ENCODE data around the gene C11orf54.

The C11orf54 gene

DNA sequence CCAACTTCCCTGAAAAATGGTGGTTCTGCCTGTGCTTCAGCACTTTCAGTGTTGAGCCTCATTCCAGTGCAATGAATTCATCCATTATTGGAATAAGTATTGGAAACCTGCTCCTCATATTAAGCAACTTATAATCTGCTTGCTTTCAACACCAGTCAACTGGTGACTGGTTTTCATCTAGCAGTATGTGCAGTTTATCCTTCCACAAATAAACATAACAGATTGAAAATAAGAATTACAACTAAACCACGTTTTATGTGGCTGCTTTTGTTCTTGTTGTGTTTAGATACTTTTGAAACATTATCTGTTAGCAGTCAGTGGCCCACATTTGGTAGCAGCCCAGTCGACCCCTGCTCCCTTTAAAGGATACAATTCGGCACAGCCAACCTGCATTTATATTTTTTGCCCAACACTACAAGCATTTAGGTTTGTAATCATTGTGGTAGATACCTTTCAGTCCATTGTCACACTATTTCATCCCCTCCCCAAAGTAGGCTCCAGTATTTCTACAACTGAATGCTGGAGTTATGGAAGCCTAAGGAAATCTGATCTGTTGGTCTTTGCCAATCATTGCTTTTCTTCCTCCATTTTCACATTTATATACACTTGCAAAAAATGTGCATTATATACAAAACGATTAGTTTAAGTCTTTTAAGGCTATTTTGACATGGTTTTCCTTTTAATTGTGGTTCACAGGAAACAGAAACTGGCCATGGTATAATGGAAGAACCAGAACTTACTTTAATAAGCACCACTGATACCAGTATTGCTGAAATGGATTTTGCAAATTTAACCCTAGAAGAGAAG lies 13.3 kb upstream of the C11orf54 start:
- TF ChIP-seq GATA3 (IDR thresholded peaks at IDR 0.05; ENCODE audit: low read depth, low read length) (no peak), GATA2 (IDR thresholded peaks at IDR 0.05; ENCODE audit: low read depth, low read length) (no peak)

DNA sequence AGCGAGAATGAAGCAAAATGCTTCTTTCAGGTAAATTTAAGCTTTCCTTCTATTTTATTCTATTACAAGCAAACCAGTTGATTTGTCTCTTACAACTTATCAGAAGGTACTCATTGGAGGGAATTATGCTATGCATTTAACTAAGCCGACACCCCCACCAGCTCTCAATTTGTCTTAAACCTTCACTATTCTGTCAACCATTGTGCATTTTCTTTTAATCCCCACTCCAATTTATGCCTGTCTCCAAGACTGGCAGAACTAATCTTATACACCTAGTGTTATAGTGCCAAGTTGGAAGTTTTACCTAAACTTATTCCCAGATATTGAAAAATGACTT lies 12.7 kb upstream of the C11orf54 start:
- TF ChIP-seq GATA3 (IDR thresholded peaks at IDR 0.05; ENCODE audit: low read depth, low read length) (no peak), GATA2 (IDR thresholded peaks at IDR 0.05; ENCODE audit: low read depth, low read length) (no peak)

DNA sequence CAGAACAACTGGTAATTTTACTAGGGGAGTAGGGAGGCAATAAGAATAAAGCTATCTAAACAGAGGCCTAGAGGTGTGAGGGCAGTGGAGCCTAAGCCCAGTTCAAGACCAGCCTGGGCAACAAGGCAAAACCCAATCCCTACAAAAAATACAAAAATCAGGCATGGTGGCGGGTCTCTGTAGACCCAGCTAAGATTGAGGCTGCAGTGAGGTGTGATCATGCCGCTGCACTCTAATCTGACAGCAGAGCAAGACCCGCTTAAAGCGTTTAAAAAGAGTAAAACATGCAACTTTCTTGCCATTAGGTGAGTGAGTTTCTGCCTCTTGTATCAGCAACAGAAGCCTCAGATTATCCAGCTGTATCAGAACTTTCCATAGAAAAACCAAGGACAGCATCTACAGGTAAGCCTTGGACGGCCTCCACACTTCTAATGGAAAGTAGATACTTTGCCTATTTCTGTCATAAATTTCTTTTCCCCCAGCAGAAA lies 12.3 kb upstream of the C11orf54 start:
- TF ChIP-seq GATA3 (IDR thresholded peaks at IDR 0.05; ENCODE audit: low read depth, low read length) (no peak), GATA2 (IDR thresholded peaks at IDR 0.05; ENCODE audit: low read depth, low read length) (no peak)

DNA sequence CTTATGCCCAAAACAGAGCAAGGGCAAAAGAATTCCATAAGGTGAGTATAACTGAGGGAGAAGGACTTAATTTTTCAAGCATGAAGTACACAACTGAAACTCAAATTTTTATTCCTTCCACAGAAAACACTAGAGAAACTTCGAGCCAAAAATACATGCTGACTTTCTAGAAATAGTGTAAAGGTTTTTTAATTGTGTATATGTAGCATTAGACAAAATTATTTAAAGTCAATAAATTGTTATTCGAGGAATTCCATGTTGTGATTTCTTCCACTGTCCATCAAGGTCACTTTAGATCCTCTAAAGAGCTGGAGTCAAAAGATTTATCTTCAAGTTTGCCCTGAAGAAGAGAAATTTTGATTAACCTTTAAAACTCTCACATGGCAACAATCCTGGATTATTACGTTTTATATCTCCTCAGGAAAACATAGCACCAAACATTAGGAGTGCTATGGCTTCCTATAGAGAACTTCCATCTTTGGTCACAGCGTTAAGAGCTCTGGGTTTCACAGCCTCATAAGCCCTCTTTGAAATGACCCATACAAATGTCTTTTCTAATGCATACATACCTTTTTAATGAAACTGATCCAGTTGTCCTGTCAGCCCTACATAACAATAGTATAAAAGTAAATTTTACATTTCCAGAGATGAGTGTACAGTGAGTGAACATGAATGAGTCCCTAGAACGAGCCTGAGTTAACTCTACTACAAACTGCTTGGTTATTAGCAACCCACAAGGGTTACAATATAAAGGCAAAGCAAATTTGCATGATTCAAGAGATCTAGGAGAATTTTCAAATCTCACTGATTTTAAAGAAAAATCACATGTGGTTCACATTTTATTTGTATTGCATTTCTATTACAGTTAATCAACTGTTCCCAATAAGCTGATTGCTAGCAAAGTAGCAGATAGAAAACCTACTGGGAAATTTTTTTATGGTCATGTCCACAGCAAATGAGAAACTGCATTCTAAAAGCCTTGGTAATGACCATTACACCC lies 11.1 kb upstream of the C11orf54 start:
- TF ChIP-seq GATA3 (IDR thresholded peaks at IDR 0.05; ENCODE audit: low read depth, low read length), result no peak
- no peak for TF ChIP-seq GATA2 (IDR thresholded peaks at IDR 0.05; ENCODE audit: low read depth, low read length)

GRCh38 chr11:93732237-93732892 lies 9.1 kb upstream of the C11orf54 start:
- TF ChIP-seq GATA2 (IDR thresholded peaks at IDR 0.05; ENCODE audit: low read depth, low read length) (no peak), GATA3 (IDR thresholded peaks at IDR 0.05; ENCODE audit: low read depth, low read length) (no peak)

DNA sequence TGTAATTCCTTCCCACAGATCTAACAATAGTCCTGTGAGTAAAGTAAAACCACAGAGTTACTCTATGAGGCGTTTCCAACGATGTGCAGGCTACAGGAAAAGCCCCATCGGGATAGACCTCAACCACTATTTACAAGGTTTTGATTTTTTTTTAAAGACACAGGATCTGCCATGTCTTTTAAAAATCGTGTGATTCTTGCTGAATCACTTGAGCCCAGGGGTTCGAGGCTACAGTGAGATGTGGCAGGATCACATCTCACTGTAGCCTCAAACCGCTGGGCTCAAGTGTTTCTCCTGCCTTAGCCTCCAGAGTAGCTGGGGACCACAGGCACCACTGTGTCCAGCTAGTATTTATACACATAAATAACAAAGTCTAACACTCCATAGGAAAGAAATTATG lies 8.0 kb upstream of the C11orf54 start:
- no peak for TF ChIP-seq GATA3 (IDR thresholded peaks at IDR 0.05; ENCODE audit: low read depth, low read length)
- no peak for TF ChIP-seq GATA2 (IDR thresholded peaks at IDR 0.05; ENCODE audit: low read depth, low read length)

DNA sequence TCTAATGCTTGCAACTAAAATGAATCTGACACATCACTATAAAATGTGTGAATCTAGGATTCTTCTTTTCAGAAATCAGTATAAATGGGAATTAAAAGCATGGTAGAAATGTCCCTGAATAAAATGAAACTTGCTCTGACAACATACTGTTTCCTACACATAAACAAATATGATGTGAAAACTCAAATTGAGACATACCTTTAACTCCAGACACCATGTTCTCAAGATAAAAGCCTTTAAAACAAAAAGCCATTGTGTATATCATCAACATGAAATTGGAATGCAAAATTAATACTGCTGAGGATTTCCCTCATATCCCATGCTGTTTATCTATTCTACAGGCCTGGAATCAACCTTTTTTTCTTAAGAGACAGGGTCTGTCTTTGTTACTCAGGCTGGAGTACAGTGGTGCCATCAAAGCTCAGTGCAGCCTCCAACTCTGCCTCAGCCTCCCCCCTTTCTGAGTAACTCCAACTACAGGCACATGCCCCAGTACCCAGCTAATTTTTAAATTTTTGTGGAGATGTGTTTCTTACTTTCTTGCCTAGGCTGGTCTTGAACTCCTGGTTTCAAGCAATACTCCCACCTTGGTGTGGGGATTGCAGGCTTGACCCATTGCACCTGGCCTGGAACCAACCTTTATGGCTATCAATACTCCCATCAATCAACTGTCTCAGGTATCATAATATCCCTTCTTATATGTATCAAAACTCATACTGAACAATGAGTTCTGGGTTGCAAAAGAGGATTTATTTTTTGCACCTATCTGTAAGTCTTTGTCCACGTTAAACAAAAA lies 6.8 kb upstream of the C11orf54 start:
- TF ChIP-seq GATA3 (IDR thresholded peaks at IDR 0.05; ENCODE audit: low read depth, low read length) (no peak), GATA2 (IDR thresholded peaks at IDR 0.05; ENCODE audit: low read depth, low read length) (no peak)

DNA sequence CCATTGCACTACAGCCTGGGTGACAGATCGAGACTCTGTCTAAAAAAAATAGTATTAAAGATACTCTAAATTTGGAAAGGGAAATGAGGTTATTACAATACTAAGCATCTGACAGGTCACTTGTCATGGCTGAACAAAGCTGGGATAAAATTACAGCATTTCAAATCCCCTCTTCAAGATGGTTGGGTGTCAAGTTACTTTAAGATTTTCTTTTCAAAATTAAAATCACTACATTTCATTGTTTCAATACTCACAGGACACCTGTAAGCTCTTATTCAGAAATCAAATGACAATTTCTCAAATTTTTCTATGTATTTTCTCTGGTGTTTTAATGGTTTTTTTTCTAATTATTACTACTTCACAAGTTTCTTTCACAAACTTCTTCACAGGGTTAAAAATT lies 5.8 kb upstream of the C11orf54 start:
- TF ChIP-seq GATA2 (IDR thresholded peaks at IDR 0.05; ENCODE audit: low read depth, low read length), result no peak
- no peak for TF ChIP-seq GATA3 (IDR thresholded peaks at IDR 0.05; ENCODE audit: low read depth, low read length)

- TF ChIP-seq GATA2 (IDR thresholded peaks at IDR 0.05; ENCODE audit: low read depth, low read length) (no peak), GATA3 (IDR thresholded peaks at IDR 0.05; ENCODE audit: low read depth, low read length) (no peak)
Measured at GRCh38 chr11:93736129-93736528, 5.3 kb upstream of the C11orf54 start.

- TF ChIP-seq GATA2 (IDR thresholded peaks at IDR 0.05; ENCODE audit: low read depth, low read length), result no peak
Measured at GRCh38 chr11:93737904-93738612, 3.4 kb upstream of the C11orf54 start.

- TF ChIP-seq GATA3 (IDR thresholded peaks at IDR 0.05; ENCODE audit: low read depth, low read length) (no peak), GATA2 (IDR thresholded peaks at IDR 0.05; ENCODE audit: low read depth, low read length) (no peak)
Measured at GRCh38 chr11:93738647-93739081, 2.8 kb upstream of the C11orf54 start.

DNA sequence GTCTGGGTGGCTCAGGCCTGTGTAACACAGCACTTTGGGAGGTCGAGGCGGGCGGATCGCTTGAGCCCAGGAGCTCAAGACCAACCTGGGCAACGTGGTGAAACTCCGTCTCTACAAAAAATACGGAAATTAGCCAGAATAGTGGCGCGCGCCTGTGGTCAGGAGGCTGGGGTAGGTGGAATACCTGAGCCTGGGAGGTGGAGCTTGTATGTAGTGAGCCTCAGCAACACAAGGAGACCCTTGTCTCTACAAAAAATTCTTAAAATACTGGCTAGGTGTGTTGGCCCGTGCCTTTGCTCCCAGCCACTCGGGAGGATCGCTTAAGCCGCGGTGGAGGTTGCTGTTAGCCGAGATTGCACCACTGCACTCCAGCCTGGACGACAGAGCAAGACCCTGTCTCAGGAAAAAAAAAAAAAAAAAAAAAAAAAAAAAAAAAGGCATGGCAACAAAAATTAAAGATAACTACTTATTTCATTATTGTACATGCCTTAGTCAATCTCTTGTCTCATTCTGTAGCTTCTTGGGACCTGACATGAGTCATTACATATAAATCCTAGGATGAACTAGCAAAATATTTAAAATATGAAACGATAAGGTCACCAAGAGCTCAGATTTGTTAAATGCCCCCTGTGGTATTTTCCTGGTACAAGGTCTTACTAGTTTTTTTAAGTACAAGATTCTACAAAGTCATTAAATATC lies 1.3 kb upstream of the C11orf54 start:
- TF ChIP-seq GATA2 (IDR thresholded peaks at IDR 0.05; ENCODE audit: low read depth, low read length), result no peak
- TF ChIP-seq GATA3 (IDR thresholded peaks at IDR 0.05; ENCODE audit: low read depth, low read length), result no peak

All from SH-SY5Y (cell line).